Skeletal muscle tissue (tissue), 4 donors: Measurements from ENCODE around the gene CPAMD8. TPM values are rescaled to one million over a fixed set of nuclear protein-coding genes. Genes with fewer than 3 reads are reported as not detected.
"Not testable (repeated sequence)": the region's sequence is repeated elsewhere in the genome, so short reads cannot be mapped to it uniquely, and the experiment has no call there.

Experiments used
- H3K27ac ChIP-seq: one replicate; pipeline ENCODE4 v1.7.0; 2013; ENCODE audit warnings: mild to moderate bottlenecking, low read depth, low read length, inconsistent platforms
- H3K27me3 ChIP-seq, 3 donors: one replicate each; pipeline ENCODE4 v1.7.0; 2013; ENCODE audit warnings: low read length in 3 of 3; ENCODE audit not compliant: control insufficient read depth in 3 of 3, insufficient read depth in 3 of 3
- H3K36me3 ChIP-seq, 3 donors: one replicate each; pipeline ENCODE4 v1.7.0; 2013; ENCODE audit warnings: low read length in 3 of 3; ENCODE audit not compliant: control insufficient read depth in 3 of 3, insufficient read depth in 3 of 3
- H3K4me1 ChIP-seq, 3 donors: one replicate each; pipeline ENCODE4 v1.7.0; 2013; ENCODE audit warnings: low read length in 3 of 3, mild to moderate bottlenecking in 3 of 3; ENCODE audit not compliant: control insufficient read depth in 3 of 3, insufficient read depth in 3 of 3
- H3K4me3 ChIP-seq, 3 donors: one replicate each; pipeline ENCODE4 v1.7.0; 2013; ENCODE audit warnings: low read length in 3 of 3
- H3K9ac ChIP-seq, 3 donors: one replicate each; pipeline ENCODE4 v1.7.0; 2013; ENCODE audit warnings: low read length in 3 of 3, mild to moderate bottlenecking in 3 of 3, moderate library complexity in 2 of 3, low read depth in 1 of 3
- H3K9me3 ChIP-seq, 3 donors: one replicate each; pipeline ENCODE4 v1.7.0; 2013; ENCODE audit warnings: low read length in 3 of 3; ENCODE audit not compliant: control insufficient read depth in 3 of 3
- total RNA-seq: library from RNA; depleted of rRNA; stranded (reverse); fragments of >200 nt; gene quantifications from one replicate; pipeline ENCODE4 v1.2.3, GENCODE V29; 2014
- donor health status: Osteomylitis.

CPAMD8 gene
- total RNA-seq, 1 donor from 2014 or later = 3.7 TPM

DNA sequence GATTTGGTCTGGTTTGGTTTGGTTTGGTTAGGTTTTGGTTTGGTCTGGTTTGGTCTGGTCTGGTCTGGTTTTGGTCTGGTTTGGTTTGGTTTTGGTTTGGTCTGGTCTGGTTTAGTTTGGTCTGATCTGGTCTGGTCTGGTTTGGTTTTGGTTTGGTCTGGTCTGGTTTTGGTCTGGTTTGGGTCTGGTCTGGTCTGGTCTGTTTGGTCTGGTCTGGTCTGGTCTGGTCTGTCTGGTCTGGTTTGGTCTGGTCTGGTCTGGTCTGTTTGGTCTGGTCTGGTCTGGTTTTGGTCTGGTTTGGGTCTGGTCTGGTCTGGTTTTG lies 151.7 kb downstream of the CPAMD8 start:
- H3K27ac ChIP-seq, H3K27me3 ChIP-seq, H3K9ac ChIP-seq, H3K4me3 ChIP-seq, H3K9me3 ChIP-seq: not testable (repeated sequence)
- peaks cover 50 to 62% (median 50%) of the 10 kb centered on the region in 3 donors for H3K36me3 ChIP-seq
- peaks cover 0 to 17% (median 3%) of the 10 kb centered on the region in 3 donors for H3K4me1 ChIP-seq

DNA sequence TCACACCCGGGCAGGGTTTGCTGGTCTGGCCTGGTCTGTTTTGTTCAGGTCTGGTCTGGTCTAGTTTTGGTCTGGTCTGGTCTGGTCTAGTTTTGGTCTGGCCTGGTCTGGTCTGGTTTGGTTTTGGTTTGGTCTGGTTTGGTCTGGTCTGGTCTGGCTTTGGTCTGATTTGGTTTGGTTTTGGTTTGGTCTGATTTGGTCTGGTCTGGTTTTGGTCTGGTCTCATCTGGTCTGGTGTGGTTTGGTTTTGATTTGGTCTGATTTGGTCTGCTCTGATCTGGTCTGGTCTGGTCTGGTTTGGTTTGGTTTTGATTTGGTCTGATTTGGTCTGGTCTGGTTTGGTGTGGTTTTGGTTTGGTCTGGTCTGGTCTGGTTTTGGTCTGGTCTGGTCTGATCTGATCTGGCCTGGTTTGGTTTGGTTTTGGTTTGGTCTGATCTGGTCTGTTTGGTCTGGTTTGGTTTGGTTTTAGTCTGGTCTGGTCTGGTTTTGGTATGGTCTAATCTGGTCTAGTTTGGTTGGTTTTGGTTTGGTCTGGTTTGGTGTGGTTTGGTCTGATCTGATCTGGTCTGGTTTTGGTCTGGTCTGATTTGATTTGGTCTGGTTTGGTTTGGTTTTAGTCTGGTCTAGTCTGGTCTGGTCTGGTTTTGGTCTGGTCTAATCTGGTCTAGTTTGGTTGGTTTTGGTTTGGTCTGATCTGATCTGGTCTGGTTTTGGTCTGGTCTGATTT lies 152.2 kb downstream of the CPAMD8 start:
- Histone ChIP-seq H3K4me1 (peaks cover 0 to 16% (median 3%) of the 10 kb centered on the region in 3 donors), H3K36me3 (peaks cover 51 to 62% (median 53%) of the 10 kb centered on the region in 3 donors), H3K27me3 (no peaks in the 10 kb centered on the region), H3K27ac (no peak overlapping the region), H3K9me3 (no peaks in the 10 kb centered on the region), H3K4me3 (no peak overlapping the region), H3K9ac (no peak overlapping the region)

DNA sequence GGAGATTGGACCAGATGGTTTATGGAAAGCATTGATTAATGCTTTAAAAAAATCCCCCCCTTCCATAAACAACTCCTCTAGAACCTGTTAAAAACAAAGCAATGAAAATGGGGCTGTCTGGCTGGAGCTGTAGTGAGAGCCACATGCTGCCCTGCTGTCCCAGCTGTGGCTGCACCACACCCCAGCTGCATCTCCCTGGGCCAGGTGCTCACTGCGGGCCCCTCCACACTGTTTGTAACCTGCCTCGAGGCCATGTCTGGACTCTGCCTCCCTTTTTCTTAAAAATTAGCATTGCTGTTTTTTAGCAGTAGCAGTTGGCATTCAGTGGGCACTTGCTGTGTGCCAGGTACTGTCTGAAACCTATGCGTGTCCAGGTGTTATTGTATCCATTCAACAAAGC lies 153.0 kb downstream of the CPAMD8 start:
- Histone ChIP-seq H3K36me3 (peaks cover 48 to 60% (median 52%) of the 10 kb centered on the region in 3 donors), H3K27ac (no peak overlapping the region), H3K4me1 (peaks cover 0 to 16% (median 3%) of the 10 kb centered on the region in 3 donors)

DNA sequence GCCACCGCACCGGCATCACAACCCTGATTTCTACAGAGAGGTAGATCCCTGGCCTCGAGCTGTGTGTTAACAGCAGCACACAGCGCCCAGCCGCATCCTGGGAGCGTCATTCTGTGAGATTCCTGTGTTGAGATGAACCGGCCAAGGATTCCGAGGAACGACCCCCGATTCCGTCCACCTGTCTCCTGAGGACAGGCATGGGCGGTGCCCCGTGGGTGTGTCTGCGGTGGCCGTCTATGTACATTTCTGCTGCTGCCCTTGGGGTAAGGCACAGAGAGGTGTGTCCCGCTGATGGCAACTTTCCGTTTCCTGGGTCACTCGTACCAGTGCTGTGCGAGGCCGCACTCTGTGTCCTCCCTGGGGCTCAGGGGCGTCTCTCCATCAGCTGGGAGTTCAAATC lies 153.9 kb downstream of the CPAMD8 start:
- peaks cover 50 to 59% (median 54%) of the 10 kb centered on the region in 3 donors for H3K36me3 ChIP-seq
- peaks cover 0 to 16% (median 3%) of the 10 kb centered on the region in 3 donors for H3K4me1 ChIP-seq
- no peak overlapping the region for H3K4me3 ChIP-seq
- no peak overlapping the region for H3K9ac ChIP-seq
- no peak overlapping the region for H3K27ac ChIP-seq
- H3K9me3 ChIP-seq = no peaks in the 10 kb centered on the region
- H3K27me3 ChIP-seq = no peaks in the 10 kb centered on the region

More for the DNA sequence above, 153.0 kb downstream of the CPAMD8 start:
- Histone ChIP-seq H3K4me3 (no peak overlapping the region), H3K27me3 (no peaks in the 10 kb centered on the region), H3K9ac (no peak overlapping the region), H3K9me3 (no peaks in the 10 kb centered on the region)

DNA sequence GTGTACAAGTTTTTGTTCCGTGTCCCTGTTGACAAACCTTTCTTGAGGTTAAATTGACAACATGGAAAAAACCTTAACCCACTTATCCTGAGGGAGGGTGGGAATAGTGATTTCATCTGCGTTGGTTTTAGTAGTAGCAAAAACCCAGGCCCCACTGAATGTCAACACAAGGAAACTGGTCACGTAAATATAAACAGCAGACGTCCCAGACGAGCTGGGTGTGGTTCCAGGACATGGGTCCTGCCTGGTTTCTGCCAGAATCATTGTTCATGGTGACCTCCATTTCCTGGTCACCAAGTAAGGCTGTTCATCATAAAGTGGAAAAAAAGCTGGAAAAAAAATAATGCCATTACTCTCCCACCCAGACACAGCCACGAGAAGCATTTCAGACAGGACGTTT lies 154.7 kb downstream of the CPAMD8 start:
- H3K9ac ChIP-seq = no peak overlapping the region
- H3K4me1 ChIP-seq = peaks cover 0 to 11% (median 0%) of the 10 kb centered on the region in 3 donors
- H3K9me3 ChIP-seq = no peaks in the 10 kb centered on the region
- H3K27me3 ChIP-seq = no peaks in the 10 kb centered on the region
- no peak overlapping the region for H3K27ac ChIP-seq
- H3K4me3 ChIP-seq = no peak overlapping the region
- H3K36me3 ChIP-seq = peaks cover 50 to 59% (median 54%) of the 10 kb centered on the region in 3 donors

DNA sequence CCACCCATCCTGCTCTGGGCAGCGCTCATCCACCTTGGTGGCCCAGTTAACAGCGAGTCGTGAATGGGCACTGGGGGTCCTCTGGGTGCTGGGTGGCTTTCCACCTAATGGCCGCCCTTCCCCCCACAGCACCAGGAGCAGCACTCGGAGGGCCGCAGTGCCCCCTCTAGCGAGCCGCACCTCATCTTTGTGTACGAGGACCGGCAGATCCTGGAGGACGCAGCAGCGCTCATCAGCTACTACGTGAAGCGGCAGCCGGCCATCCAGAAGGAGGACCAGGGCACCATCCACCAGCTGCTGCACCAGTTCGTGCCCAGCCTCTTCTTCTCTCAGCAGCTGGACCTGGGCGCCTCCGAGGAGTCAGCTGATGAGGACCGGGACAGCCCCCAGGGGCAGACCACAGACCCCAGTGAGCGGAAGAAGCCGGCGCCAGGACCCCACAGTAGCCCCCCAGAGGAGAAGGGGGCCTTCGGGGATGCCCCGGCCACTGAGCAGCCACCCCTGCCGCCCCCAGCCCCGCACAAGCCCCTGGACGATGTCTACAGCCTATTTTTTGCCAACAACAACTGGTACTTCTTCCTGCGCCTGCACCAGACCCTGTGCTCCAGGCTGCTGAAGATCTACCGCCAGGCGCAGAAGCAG lies 157.2 kb downstream of the CPAMD8 start:
- Histone ChIP-seq H3K9ac (no peak overlapping the region), H3K4me3 (no peak overlapping the region), H3K4me1 (peaks cover 0 to 5% (median 0%) of the 10 kb centered on the region in 3 donors), H3K9me3 (no peaks in the 10 kb centered on the region), H3K27me3 (no peaks in the 10 kb centered on the region), H3K27ac (no peak overlapping the region), H3K36me3 (peaks cover 59 to 65% (median 64%) of the 10 kb centered on the region in 3 donors)

DNA sequence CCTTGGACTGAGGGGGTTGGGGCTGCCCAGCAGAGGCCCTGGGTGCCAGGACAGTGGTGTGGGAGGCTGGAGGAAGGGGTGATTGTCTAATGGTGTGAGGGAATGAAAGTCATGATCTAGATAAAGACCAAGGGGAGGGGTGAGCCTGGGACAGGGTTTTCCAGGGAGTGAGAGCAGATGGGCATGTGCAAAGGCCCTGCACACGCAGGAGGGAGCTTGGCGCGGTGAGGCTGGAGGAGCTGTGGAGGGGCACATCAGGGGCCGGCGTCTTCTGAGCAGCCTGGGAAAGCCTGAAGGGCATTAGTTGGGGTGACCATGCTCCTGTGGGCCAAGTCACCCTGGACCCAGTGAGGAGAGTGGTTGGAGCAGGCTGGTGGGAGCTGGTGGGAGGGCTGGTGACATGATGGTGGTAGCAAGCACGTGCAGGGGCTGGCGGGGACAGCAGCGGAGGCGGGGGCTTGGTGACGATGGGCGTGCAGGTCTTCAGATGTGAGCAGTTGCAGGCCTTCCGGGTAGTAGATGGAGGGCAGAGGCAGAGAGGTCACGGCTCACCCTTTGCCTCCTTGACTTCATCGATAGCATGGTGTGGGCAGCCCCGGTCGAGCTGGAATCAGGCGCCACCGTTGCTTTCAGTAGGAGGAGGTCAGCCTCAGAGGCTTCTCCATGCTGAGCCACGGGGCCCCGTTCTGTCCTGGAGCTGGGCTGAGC lies 158.0 kb downstream of the CPAMD8 start:
- Histone ChIP-seq H3K4me3 (no peak overlapping the region), H3K4me1 (peaks cover 0 to 3% (median 0%) of the 10 kb centered on the region in 3 donors), H3K36me3 (peaks cover 64 to 67% (median 66%) of the 10 kb centered on the region in 3 donors), H3K27ac (no peak overlapping the region), H3K9ac (no peak overlapping the region), H3K27me3 (no peaks in the 10 kb centered on the region), H3K9me3 (no peaks in the 10 kb centered on the region)

DNA sequence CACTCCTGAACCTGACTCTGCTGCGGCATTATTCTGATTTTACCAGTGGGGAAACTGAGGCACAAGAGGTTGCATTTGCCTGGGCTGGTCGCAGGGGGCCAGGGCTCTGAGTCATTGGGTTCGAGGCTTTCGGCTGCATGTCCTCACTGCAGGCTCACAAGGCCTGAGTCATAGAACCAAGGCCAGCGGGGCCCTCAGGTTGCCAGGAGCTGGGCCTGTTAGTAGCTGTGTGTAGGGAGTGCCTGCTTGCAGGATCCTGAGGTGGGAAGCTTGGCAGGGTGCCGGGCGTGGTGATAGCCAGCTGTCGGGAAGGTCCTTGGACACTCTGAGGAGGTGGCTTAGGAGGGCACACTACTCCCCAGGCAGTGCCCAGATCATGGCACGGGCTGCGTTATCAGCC lies 159.4 kb downstream of the CPAMD8 start:
- H3K9ac ChIP-seq = no peak overlapping the region
- no peaks in the 10 kb centered on the region for H3K9me3 ChIP-seq
- H3K4me1 ChIP-seq = no peaks in the 10 kb centered on the region
- no peak overlapping the region for H3K4me3 ChIP-seq
- H3K27ac ChIP-seq = no peak overlapping the region
- no peaks in the 10 kb centered on the region for H3K27me3 ChIP-seq
- peaks cover 70 to 71% (median 70%) of the 10 kb centered on the region in 3 donors for H3K36me3 ChIP-seq

DNA sequence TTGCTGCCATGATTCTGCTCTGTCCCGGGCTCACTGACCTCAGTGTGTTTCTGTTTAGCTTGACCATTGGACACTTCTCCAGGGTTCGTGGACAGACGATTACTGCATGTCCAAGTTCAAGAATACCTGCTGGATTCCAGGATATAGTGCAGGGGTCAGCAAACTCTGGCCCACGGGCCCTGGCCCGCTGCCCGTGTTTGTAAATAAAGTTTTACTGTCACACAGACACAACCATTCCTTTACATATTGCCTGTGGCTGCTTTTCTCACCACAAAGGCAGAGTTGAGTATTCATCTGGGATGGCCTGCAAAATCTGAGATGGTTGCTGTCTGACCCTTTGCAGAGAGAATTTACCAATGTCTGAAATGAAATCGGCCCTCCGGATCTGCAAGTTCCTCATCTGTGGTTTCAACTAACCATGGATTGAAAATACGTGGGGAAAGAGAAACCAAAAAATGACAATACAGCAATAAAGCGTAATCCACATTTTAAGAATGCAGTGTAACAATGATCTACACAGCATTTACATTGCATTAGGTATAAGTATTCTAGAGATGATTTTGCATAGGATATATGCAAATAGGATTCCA lies 163.7 kb downstream of the CPAMD8 start:
- H3K36me3 ChIP-seq = peaks cover 43 to 58% (median 46%) of the 10 kb centered on the region in 3 donors
- no peaks in the 10 kb centered on the region for H3K9me3 ChIP-seq
- no peaks in the 10 kb centered on the region for H3K27me3 ChIP-seq
- H3K4me1 ChIP-seq = no peaks in the 10 kb centered on the region
- H3K9ac ChIP-seq = no peak overlapping the region
- H3K4me3 ChIP-seq = no peak overlapping the region
- no peak overlapping the region for H3K27ac ChIP-seq
